ENCODE measurements around the gene MAST1.
A peak's percentile ranks its signal among the peaks of the same experiment; 100 is the strongest.
"Not testable (repeated sequence)": the region's sequence is repeated elsewhere in the genome, so short reads cannot be mapped to it uniquely, and the experiment has no call there.

MAST1 gene

GRCh38 chr19:12838182-12838885 is at the start of gene MAST1:
Gene MAST1, plus strand, starts transcription at chr19:12838515. Its CDS starts 58 bp downstream, at chr19:12838573.
- DNase-seq, result peak; percentile 52

- DNase-seq, result peak; percentile 85
These were observed 49.6 kb upstream of the MAST1 start for GRCh38 chr19:12788682-12789097.

- DNase-seq, result peak; percentile 72
These were observed 49.0 kb upstream of the MAST1 start for GRCh38 chr19:12789098-12789903.

GRCh38 chr19:12789904-12790619 is 48.3 kb upstream of the MAST1 start:
- DNase-seq, result peak; percentile 98

GRCh38 chr19:12790628-12791344 is 47.5 kb upstream of the MAST1 start:
- DNase-seq, result no peak

GRCh38 chr19:12791345-12792050 is 46.8 kb upstream of the MAST1 start, which contains the start of gene JUNB:
Gene JUNB, plus strand, starts transcription at chr19:12791486. Its CDS starts 286 bp downstream, at chr19:12791772.
- DNase-seq, result peak; percentile 99

GRCh38 chr19:12792051-12792852 is 46.1 kb upstream of the MAST1 start:
- DNase-seq, result peak; percentile 75

GRCh38 chr19:12792853-12793289 is 45.4 kb upstream of the MAST1 start:
- no peak for DNase-seq

- DNase-seq, result peak; percentile 97
These were observed 44.8 kb upstream of the MAST1 start for GRCh38 chr19:12793290-12794195.

GRCh38 chr19:12794196-12794941 is 43.9 kb upstream of the MAST1 start:
- peak; percentile 65 for DNase-seq

GRCh38 chr19:12794971-12795381 is 43.3 kb upstream of the MAST1 start:
- DNase-seq, result peak; percentile 53

GRCh38 chr19:12796146-12797071 is 41.9 kb upstream of the MAST1 start:
- DNase-seq, result peak; percentile 84

- no peak for DNase-seq
These were observed 41.2 kb upstream of the MAST1 start for GRCh38 chr19:12797141-12797587.

- DNase-seq, result not testable (repeated sequence)
These were observed 40.7 kb upstream of the MAST1 start for GRCh38 chr19:12797607-12798006.

GRCh38 chr19:12799742-12800465 is 38.4 kb upstream of the MAST1 start:
- no peak for DNase-seq

- DNase-seq, result no peak
These were observed 37.9 kb upstream of the MAST1 start for GRCh38 chr19:12800466-12800770.

GRCh38 chr19:12800923-12801465 is 37.3 kb upstream of the MAST1 start:
- DNase-seq, result no peak
